Mesodermal cell (in vitro differentiated cells): Measurements from ENCODE around the gene DUS1L.

Experiments
- H3K27ac ChIP-seq: 2 replicates; pipeline ENCODE4 v1.7.0; 2013; ENCODE audit warnings: mild to moderate bottlenecking, low read depth, low read length, moderate library complexity; ENCODE audit not compliant: severe bottlenecking
- H3K36me3 ChIP-seq: 2 replicates; pipeline ENCODE4 v1.7.1; 2013; ENCODE audit warnings: mild to moderate bottlenecking, low read length, moderate library complexity; ENCODE audit not compliant: control insufficient read depth, insufficient read depth
- H3K4me1 ChIP-seq: one replicate; pipeline ENCODE4 v1.7.1; 2013; ENCODE audit warnings: mild to moderate bottlenecking, low read length; ENCODE audit not compliant: insufficient read depth, control insufficient read depth, poor library complexity, severe bottlenecking
- H3K4me3 ChIP-seq: 2 replicates; pipeline ENCODE4 v1.7.0; 2013; ENCODE audit warnings: low read length, control low read depth, mild to moderate bottlenecking; ENCODE audit not compliant: insufficient read depth, poor library complexity, severe bottlenecking; ENCODE audit errors: extremely low read depth
- H3K9me3 ChIP-seq: 2 replicates; pipeline ENCODE4 v1.7.1; 2013; ENCODE audit warnings: mild to moderate bottlenecking, low read length, moderate library complexity; ENCODE audit not compliant: control insufficient read depth
- WGBS, 2 experiments: methylation state at CpG; one replicate each; pipeline ENCODE4 v1.1.5; 2013; ENCODE audit warnings: missing lambda C conversion rate in 2 of 2; ENCODE audit not compliant: insufficient coverage in 2 of 2; 5-methylcytosine and 5-hydroxymethylcytosine counted together

Gene DUS1L

DNA sequence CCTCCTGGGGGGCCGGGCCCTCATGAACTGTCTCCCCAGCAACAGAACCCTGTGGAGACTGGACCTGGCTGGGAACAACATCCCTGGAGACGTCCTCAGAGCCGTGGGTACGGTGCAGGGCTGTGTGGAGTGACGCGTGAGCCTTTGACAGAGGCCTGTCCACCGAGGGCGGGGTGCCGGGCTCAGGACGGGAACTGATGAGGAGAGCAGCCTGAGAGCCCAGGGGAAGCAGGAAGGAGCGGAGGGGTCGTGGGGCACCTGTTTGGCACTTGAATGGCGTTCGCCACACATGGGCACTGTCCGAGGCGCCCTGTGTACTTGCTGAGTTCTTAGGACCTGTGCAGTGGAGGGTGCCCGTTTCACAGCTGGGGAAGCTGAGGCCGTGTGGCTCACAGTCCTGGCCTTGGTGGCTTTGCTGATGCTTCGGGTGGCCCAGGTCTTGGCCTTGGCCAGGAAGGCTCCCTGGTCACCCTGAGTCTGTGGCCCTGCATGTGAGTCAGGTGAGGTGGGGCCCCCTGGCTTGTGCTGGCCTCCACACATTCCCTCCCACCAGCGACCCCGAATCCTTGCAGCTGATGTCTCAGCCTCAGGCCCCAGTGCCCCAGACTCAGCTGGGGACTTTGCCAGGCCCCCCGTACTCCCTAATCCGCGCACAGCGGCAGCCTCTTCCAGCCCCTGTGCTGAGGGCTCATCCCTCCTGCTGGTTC lies 40.0 kb downstream of the DUS1L start:
- Histone ChIP-seq H3K4me1 (peaks cover 6% of the 10 kb centered on the region), H3K9me3 (no peaks in the 10 kb centered on the region), H3K36me3 (peaks cover 4% of the 10 kb centered on the region), H3K27ac (no peak overlapping the region), H3K4me3 (no peak overlapping the region)
- 95% methylated on average over 23 to 25 of the region's 25 CpGs for WGBS, 2 experiments

- H3K9me3 ChIP-seq = no peaks in the 10 kb centered on the region
- H3K4me3 ChIP-seq = no peak overlapping the region
- peaks cover 4% of the 10 kb centered on the region for H3K36me3 ChIP-seq
- peaks cover 6% of the 10 kb centered on the region for H3K4me1 ChIP-seq
- WGBS, 2 experiments = 92 to 96% methylated on average over 16 to 17 of the region's 17 CpGs
- H3K27ac ChIP-seq = no peak overlapping the region
Measured at GRCh38 chr17:82024859-82025258, 40.7 kb downstream of the DUS1L start.

DNA sequence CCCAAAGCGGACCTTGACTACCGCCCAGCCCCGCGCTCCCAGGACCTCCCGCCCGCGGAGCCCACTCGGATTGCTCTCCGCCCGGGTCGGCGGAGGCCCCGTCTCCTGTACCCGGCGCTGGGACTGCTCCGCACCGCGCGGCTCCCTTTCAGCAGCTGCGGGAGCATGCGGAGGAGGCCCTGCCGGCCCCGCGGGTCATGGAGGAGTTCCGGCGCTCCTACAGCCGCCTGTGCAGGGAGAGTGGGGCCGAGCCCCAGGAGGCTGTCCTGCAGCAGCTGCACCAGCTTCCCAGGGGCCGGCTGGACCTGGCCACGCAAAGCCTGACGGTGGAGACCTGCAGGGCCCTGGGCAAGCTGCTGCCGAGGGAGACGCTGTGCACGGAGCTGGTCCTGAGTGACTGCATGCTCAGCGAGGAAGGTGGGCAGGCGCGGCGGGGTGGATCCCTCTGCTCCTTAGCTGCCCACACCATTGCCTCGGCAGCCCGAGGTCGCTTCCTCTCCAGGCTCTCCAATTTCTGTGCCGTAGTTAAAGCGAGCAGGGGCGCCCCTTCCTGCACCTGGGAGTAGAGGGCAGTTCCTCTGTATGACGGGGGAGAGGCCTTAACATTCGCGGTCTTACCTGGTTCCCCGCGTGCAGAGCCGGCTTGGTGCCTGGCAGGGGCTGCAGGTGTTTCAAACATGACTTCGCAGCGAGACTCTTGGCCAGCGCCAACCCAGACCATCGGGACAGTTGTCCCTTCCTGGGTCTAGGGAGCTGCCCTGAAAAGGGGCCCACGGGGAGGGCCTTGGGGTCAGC lies 42.0 kb downstream of the DUS1L start:
- Histone ChIP-seq H3K9me3 (no peaks in the 10 kb centered on the region), H3K4me3 (peak overlapping the region; percentile 63), H3K36me3 (peaks cover under 1% of the 10 kb centered on the region), H3K4me1 (peaks cover 6% of the 10 kb centered on the region), H3K27ac (no peak overlapping the region)
- 14 to 16% methylated on average over 40 to 50 of the region's 55 CpGs for WGBS, 2 experiments

DNA sequence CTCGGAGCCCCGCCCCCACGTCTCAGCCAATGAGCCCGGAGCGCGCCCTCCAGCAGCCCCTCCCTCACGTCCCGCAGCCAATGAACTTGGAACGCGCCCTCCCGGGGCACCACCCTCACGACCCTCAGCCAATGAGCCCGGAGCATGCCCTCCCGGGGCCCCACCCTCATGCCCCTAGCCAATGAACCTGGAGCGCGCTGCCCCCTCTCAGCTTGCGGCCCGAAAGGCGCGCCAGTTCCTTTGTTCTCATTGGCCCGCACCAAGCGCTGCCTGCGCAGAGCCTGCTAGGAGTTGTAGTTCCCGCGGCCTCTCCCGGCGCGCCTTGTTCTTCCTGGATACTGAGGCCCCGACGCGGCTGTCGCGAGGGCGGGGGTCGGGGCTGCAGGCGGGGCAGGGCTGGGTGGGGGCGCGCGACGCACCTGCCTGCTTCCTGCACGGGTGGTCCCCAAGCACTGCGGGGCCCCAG lies 42.6 kb downstream of the DUS1L start, which contains the start of gene LRRC45:
Gene LRRC45, plus strand, starts transcription at position 325 of the 466 bp plus-strand sequence. CDS start 339 bp downstream, outside the sequence.
- no peaks in the 10 kb centered on the region for H3K9me3 ChIP-seq
- peak within 1 kb of the TSS; percentile 84 for H3K4me3 ChIP-seq
- H3K27ac ChIP-seq = peak within 1 kb of the TSS; percentile 62
- H3K4me1 ChIP-seq = peaks cover 6% of the 10 kb centered on the region
- H3K36me3 ChIP-seq = peaks cover 6% of the 10 kb centered on the region
- 0% methylated on average over 22 to 26 of the region's 42 CpGs for WGBS, 2 experiments

DNA sequence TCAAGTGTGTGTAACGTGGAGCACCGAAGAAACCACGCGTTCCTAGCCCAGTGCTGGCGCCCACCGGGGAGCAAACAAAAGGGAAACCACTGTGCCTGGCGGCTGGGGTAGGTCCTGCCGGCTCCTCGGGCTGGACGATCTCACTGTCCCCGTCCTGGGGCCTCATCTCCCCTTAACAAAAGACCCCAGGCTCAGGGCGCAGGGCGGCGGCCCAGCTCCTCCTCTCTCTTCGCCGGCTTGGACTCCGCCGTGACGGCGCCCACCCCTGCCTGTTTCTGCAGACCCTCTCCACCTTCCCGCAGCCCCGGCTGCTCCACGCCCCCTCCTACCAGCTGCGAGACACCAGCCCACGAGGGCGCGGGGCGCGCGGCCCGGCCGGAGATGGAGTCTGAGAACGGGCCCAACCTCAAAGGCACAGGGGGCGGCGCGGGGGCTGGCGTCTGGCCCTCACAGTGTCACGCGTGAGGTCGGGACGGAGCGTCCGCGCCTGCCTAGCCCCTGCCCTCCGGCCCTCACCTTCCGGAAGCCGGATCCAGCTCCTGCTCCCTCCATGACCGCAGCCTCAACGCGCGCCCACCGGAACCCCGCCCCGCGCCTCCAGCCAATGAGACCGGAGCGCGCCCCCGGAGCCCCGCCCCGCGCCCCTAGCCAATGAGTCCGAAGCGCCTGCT lies 43.2 kb downstream of the DUS1L start, which contains the start of gene CENPX:
Gene CENPX, minus strand, starts transcription at position 569 of the 671 bp plus-strand sequence. Its CDS starts 17 bp downstream, at position 552.
- 0% methylated on average over 36 to 63 of the region's 64 CpGs for WGBS, 2 experiments
- peak within 1 kb of the TSS; percentile 62 for H3K27ac ChIP-seq
- H3K4me1 ChIP-seq = peaks cover 6% of the 10 kb centered on the region
- peak within 1 kb of the TSS; percentile 84 for H3K4me3 ChIP-seq
- no peaks in the 10 kb centered on the region for H3K9me3 ChIP-seq
- peaks cover 8% of the 10 kb centered on the region for H3K36me3 ChIP-seq

GRCh38 chr17:82021900-82022309 lies 43.7 kb downstream of the DUS1L start:
- no peak overlapping the region for H3K27ac ChIP-seq
- H3K9me3 ChIP-seq = no peaks in the 10 kb centered on the region
- H3K36me3 ChIP-seq = peaks cover 9% of the 10 kb centered on the region
- H3K4me3 ChIP-seq = peak overlapping the region; percentile 84
- WGBS, 2 experiments = 12 to 24% methylated on average over 8 to 9 of the region's 10 CpGs
- H3K4me1 ChIP-seq = peaks cover 6% of the 10 kb centered on the region

- peak overlapping the region; percentile 84 for H3K4me3 ChIP-seq
- peaks cover 9% of the 10 kb centered on the region for H3K36me3 ChIP-seq
- WGBS, 2 experiments = 88 to 89% methylated on average over 19 to 21 of the region's 25 CpGs
- peaks cover 6% of the 10 kb centered on the region for H3K4me1 ChIP-seq
- no peak overlapping the region for H3K27ac ChIP-seq
- no peaks in the 10 kb centered on the region for H3K9me3 ChIP-seq
Measured at GRCh38 chr17:82021107-82021899, 44.3 kb downstream of the DUS1L start.

DNA sequence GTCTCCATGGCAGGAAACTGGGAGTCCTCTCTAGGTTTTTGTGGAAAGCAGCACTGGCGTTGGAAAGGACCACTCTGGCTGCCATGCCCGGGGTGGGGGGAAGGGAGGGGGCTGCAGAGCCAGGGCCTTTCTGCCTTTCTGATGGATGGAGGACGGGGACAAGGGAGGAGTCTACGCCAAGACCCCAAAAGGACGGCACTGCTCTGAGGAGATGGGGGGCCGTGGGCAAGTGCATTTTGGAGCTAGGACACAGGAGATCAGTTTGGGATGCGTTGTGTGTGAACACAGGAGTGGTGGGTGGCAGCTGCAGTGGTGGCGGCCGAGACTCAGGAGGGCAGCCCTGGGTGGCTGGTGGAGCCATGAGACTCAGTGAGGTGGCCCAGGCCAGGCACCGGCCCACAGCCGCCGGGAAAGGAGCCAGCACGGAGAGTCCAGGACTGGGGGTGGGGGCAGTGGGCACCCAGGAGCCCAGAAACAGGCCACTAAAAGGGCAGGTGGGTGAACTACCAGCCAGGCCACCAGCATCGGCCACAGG lies 45.0 kb downstream of the DUS1L start:
- H3K27ac ChIP-seq = no peak overlapping the region
- 93 to 94% methylated on average over 11 to 14 of the region's 14 CpGs for WGBS, 2 experiments
- H3K4me1 ChIP-seq = peaks cover 6% of the 10 kb centered on the region
- H3K9me3 ChIP-seq = no peaks in the 10 kb centered on the region
- peaks cover 9% of the 10 kb centered on the region for H3K36me3 ChIP-seq
- H3K4me3 ChIP-seq = no peak overlapping the region

- Histone ChIP-seq H3K27ac (no peak overlapping the region), H3K4me3 (no peak overlapping the region)
Measured at GRCh38 chr17:82019690-82020571, 45.7 kb downstream of the DUS1L start.

More at GRCh38 chr17:82019690-82020571, 45.7 kb downstream of the DUS1L start:
- Histone ChIP-seq H3K36me3 (peaks cover 9% of the 10 kb centered on the region), H3K4me1 (peaks cover 6% of the 10 kb centered on the region), H3K9me3 (no peaks in the 10 kb centered on the region)
- WGBS, 2 experiments = 74 to 78% methylated on average over 21 to 30 of the region's 34 CpGs
